Peyer's patch (tissue), 4 donors: ENCODE results near the gene ILDR2. TPM values are rescaled to one million over a fixed set of nuclear protein-coding genes. Genes with fewer than 3 reads are reported as not detected.
"Not testable (repeated sequence)": the region's sequence is repeated elsewhere in the genome, so short reads cannot be mapped to it uniquely, and the experiment has no call there.

Experiments used
- DNase-seq, 3 donors: peaks; one replicate each; pipeline ENCODE4 v3.0.0-alpha.2; 2017 to 2019
- H3K27ac ChIP-seq, 4 donors: fragments of 200-600 bp; sonication (generic); one replicate each; pipeline ENCODE4 v1.5.1; 2016 to 2019
- H3K27me3 ChIP-seq, 2 donors: fragments of 200-600 bp; sonication (generic); one replicate each; pipeline ENCODE4 v1.5.1; 2019
- H3K36me3 ChIP-seq, 3 donors: fragments of 200-600 bp; sonication (generic); one replicate each; pipeline ENCODE4 v1.5.1; 2016 to 2019
- H3K4me1 ChIP-seq, 4 donors: fragments of 200-600 bp; sonication (generic); one replicate each; pipeline ENCODE4 v1.5.1; 2016 to 2019
- H3K4me3 ChIP-seq, 4 donors: fragments of 200-600 bp; sonication (generic); 1 replicate in 3 of 4; 2 replicates in 1 of 4; pipeline ENCODE4 v1.5.1; 2016 to 2019; ENCODE audit warnings: mild to moderate bottlenecking in 1 of 4
- H3K9me3 ChIP-seq, 4 donors: fragments of 200-600 bp; sonication (generic); one replicate each; pipeline ENCODE4 v1.5.1; 2016 to 2019; ENCODE audit warnings: mild to moderate bottlenecking in 1 of 4
- POLR2A ChIP-seq, 2 donors: fragments of 450-650 bp; IDR thresholded peaks; one replicate each; pipeline ENCODE4 v1.5.1; 2017; ENCODE audit warnings: antibody characterized with exemption in 2 of 2, mild to moderate bottlenecking in 2 of 2, moderate library complexity in 2 of 2
- total RNA-seq, 4 donors: library from RNA; depleted of rRNA; stranded (reverse); fragments of >200 nt; gene quantifications; one replicate each; pipeline ENCODE4 v1.1.0, GENCODE V29; 2016
- TF ChIP-seq, protein P1 (sequence below), 6 experiments: fragments of 450-650 bp in 4 of 6; fragments of 200-600 bp in 2 of 6; sonication (generic) in 1 of 6; IDR thresholded peaks; one replicate each; pipeline ENCODE4 v1.5.1; 2017 to 2019; ENCODE audit warnings: antibody characterized with exemption in 6 of 6, mild to moderate bottlenecking in 3 of 6, moderate library complexity in 1 of 6

The ILDR2 gene
- total RNA-seq, 4 donors from 2014 or later: 0.67 to 2.1 (median 1.6) TPM

DNA sequence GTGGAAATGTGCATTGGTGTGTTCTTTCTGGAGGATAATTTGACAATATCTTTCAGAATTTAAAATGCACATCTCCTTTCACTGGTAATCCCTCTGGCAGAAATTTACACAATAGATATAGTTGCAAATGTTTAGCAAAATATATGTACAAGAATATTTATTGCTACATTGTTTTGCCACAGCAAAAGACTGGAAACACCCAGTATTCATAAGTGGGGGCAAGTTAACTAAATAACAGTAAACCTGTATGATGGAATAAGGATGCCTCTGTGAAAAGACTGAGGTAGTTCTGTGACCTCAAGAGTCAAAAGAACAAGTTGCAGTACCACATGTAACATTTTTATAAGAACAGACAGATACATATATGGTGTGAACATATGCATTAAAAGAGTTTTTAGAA, 85.6 kb downstream of the ILDR2 start:
- no peaks in the 10 kb centered on the region for H3K9me3 ChIP-seq
- H3K36me3 ChIP-seq: no peaks in the 10 kb centered on the region
- no peak for TF ChIP-seq POLR2A (IDR thresholded peaks at IDR 0.05)
- TF ChIP-seq, protein P1, sequence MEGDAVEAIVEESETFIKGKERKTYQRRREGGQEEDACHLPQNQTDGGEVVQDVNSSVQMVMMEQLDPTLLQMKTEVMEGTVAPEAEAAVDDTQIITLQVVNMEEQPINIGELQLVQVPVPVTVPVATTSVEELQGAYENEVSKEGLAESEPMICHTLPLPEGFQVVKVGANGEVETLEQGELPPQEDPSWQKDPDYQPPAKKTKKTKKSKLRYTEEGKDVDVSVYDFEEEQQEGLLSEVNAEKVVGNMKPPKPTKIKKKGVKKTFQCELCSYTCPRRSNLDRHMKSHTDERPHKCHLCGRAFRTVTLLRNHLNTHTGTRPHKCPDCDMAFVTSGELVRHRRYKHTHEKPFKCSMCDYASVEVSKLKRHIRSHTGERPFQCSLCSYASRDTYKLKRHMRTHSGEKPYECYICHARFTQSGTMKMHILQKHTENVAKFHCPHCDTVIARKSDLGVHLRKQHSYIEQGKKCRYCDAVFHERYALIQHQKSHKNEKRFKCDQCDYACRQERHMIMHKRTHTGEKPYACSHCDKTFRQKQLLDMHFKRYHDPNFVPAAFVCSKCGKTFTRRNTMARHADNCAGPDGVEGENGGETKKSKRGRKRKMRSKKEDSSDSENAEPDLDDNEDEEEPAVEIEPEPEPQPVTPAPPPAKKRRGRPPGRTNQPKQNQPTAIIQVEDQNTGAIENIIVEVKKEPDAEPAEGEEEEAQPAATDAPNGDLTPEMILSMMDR (IDR thresholded peaks at IDR 0.05): no peak
- H3K4me1 ChIP-seq: no peaks in the 10 kb centered on the region
- H3K4me3 ChIP-seq: no peak overlapping the region
- no peak for DNase-seq
- no peak overlapping the region for H3K27ac ChIP-seq
- no peaks in the 10 kb centered on the region for H3K27me3 ChIP-seq

DNA sequence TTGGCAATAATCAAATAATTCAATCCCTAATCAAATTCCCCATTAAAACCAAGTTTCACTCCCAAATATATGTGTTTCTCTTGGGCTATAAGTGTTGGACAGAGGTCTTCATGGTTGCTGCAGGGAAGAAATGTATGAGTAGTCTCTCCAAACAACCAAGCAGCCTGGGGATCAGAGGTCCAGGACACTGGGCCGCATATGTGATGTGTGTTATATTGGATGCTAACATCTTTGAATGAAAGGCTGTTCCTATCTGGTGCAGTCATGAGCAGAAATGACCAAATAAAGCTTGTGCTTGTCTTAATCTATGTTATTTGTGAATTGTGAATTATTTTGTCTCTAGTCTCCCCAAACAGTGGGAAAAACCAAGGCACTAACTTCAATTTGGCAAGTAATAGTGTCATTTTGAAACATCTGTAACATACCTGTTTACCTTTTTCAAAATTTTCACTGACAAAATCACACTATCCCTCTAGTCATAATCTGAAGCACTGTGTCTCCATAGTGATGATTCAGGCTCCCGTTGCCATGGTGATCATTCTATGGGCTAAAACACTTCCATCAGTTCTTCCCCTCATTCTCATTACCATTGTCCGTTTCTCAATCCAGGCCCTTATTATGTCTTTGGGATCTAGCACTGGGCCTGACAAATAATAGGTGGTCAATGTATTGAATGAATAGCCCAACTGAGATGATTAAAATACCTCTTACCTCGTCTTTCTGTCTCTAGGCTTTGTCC, 86.8 kb downstream of the ILDR2 start:
- no peaks in the 10 kb centered on the region for H3K9me3 ChIP-seq
- no peak for DNase-seq
- no peak for TF ChIP-seq POLR2A (IDR thresholded peaks at IDR 0.05)
- TF ChIP-seq, protein P1 (IDR thresholded peaks at IDR 0.05): no peak
- no peaks in the 10 kb centered on the region for H3K27me3 ChIP-seq
- H3K4me1 ChIP-seq: peaks cover 0 to 11% (median 1%) of the 10 kb centered on the region in 4 donors
- no peaks in the 10 kb centered on the region for H3K36me3 ChIP-seq
- no peak overlapping the region for H3K4me3 ChIP-seq
- H3K27ac ChIP-seq: no peak overlapping the region

DNA sequence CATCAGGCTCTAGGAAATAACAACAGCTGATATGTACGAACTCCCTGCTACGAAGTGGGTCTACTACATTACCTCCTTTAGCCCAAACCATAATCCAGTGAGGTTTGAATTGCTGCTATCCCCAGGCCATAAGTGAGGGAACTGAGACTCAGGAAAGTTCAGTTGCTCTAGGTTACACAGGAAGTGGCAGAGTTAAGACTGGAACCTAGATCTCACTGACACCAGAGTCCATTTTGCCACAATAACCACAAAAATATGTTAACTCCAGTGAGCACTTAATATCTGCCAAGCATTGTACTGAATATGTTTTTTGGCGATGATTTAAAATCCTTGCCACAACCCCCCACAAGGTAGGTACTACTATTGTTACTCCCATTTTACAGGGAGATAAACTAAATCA, 90.4 kb downstream of the ILDR2 start:
- Histone ChIP-seq H3K9me3 (no peaks in the 10 kb centered on the region), H3K27me3 (no peaks in the 10 kb centered on the region), H3K4me1 (peaks cover 0 to 11% (median 1%) of the 10 kb centered on the region in 4 donors), H3K27ac (no peak overlapping the region), H3K4me3 (no peak overlapping the region), H3K36me3 (no peaks in the 10 kb centered on the region)
- no peak for DNase-seq
- TF ChIP-seq POLR2A (IDR thresholded peaks at IDR 0.05): no peak
- TF ChIP-seq, protein P1 (IDR thresholded peaks at IDR 0.05): no peak

DNA sequence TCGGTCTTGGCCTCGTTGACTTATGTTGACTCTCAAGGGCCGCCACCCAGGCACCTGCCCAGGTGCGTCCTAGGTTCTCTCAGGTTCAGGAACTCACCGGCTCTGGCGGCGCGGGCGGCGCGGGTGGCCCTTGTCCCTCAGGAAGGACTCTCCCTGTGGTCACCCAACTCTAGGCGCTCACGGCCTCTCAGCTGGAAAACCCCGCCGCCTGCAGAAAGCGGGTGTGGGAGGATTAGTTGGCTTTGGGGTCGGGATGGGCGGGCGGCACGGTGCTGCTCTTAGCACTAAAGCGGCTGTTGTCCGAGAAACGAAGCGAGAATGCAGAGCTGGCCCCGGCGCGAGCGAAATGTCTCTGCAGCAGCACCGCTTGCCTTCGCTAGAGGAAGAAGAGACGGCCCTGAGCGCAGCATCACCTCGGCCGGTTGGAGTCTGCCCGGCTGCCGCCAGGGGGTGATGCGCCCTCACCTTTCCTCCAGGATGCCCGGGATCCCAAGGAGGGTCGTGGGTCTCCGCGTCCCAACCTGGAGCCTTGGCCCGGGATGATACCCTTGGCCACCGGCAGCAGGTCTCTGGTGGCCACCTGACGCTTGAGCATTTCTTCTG, 91.2 kb downstream of the ILDR2 start:
- Histone ChIP-seq H3K4me1 (peaks cover 0 to 11% (median 1%) of the 10 kb centered on the region in 4 donors), H3K27me3 (no peaks in the 10 kb centered on the region), H3K4me3 (peak overlapping the region in 2 of 4 donors; percentile 18 to 27), H3K27ac (no peak overlapping the region), H3K9me3 (no peaks in the 10 kb centered on the region), H3K36me3 (no peaks in the 10 kb centered on the region)
- no peak for TF ChIP-seq POLR2A (IDR thresholded peaks at IDR 0.05)
- TF ChIP-seq, protein P1 (IDR thresholded peaks at IDR 0.05): peak; percentile 16 to 55 (median 52)
- DNase-seq: peak; percentile 30 to 69 (median 61)

DNA sequence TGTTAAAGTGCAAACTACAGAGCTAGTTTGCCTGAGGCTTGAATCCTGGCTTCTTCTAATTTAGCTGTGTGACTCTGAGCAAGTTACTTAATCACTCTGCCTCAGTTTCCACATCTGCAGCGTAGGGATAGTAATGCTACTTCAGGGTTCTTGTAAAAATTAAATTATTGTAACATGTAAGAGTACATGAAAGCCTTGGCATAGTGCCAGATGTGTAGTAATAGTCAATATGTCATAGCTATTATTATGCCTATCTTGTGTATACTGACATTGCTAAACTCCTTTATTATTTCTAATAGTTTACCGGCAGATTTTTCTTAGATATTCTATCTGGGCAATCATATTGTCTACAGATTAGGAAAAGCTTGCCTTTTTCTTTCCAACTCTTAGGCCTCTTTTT, 92.4 kb downstream of the ILDR2 start:
- TF ChIP-seq, protein P1 (IDR thresholded peaks at IDR 0.05): no peak
- TF ChIP-seq POLR2A (IDR thresholded peaks at IDR 0.05): no peak

DNA sequence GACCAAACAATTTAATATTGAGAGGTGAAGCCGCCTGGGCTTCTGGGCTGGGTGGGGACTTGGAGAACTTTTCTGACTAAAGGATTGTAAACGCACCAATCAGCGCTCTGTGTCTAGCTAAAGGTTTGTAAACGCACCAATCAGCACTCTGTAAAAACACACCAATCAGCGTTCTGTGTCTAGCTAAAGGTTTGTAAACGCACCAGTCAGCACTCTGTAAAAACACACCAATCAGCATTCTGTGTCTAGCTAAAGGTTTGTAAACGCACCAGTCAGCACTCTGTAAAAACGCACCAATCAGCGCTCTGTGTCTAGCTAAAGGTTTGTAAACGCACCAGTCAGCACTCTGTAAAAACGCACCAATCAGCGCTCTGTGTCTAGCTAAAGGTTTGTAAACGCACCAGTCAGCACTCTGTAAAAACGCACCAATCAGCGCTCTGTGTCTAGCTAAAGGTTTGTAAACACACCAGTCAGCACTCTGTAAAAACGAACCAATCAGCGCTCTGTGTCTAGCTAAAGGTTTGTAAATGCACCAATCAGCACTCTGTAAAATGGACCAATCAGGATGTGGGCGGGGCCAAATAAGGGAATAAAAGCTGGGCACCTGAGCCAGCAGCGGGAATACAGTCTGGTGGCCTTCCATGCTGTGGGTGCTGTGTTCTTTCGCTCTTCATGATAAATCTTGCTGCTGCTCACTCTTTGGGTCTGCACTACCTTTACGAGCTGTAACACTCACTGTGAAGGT, 97.0 kb downstream of the ILDR2 start:
- H3K27me3 ChIP-seq, H3K27ac ChIP-seq, DNase-seq, H3K36me3 ChIP-seq, H3K9me3 ChIP-seq, H3K4me3 ChIP-seq: not testable (repeated sequence)
- peaks cover 0 to 19% (median 0%) of the 10 kb centered on the region in 4 donors for H3K4me1 ChIP-seq

More for the DNA sequence above, 92.4 kb downstream of the ILDR2 start:
- Histone ChIP-seq H3K27me3 (no peaks in the 10 kb centered on the region), H3K36me3 (no peaks in the 10 kb centered on the region), H3K4me3 (no peak overlapping the region), H3K27ac (no peak overlapping the region), H3K9me3 (no peaks in the 10 kb centered on the region), H3K4me1 (peaks cover 0 to 11% (median 1%) of the 10 kb centered on the region in 4 donors)
- DNase-seq: no peak
